Kidney epithelial cell (primary cell): Measurements from ENCODE around the gene PHLDB1. TPM values are rescaled to one million over a fixed set of nuclear protein-coding genes. Genes with fewer than 3 reads are reported as not detected.
"Not testable (repeated sequence)": the region's sequence is repeated elsewhere in the genome, so short reads cannot be mapped to it uniquely, and the experiment has no call there.

Experiments
- DNase-seq: peaks from one replicate; pipeline ENCODE4 v3.0.0-alpha.2; 2010; ENCODE audit warnings: low read depth
- H3K27me3 ChIP-seq: 2 replicates; pipeline ENCODE4 v1.6.0; 2011; ENCODE audit warnings: low read length; ENCODE audit not compliant: control insufficient read depth, insufficient read depth
- H3K36me3 ChIP-seq: 2 replicates; pipeline ENCODE4 v1.5.1; 2011; ENCODE audit warnings: low read length; ENCODE audit not compliant: control insufficient read depth, insufficient read depth
- H3K4me3 ChIP-seq: 2 replicates; pipeline ENCODE4 v1.5.1; 2011; ENCODE audit warnings: low read depth, mild to moderate bottlenecking, control low read depth, low read length
- CTCF ChIP-seq: IDR thresholded peaks from 2 replicates; pipeline ENCODE4 v1.5.1; 2011; ENCODE audit warnings: mild to moderate bottlenecking, moderate library complexity, low read length, control low read depth, inconsistent platforms; ENCODE audit not compliant: insufficient read depth, poor library complexity, severe bottlenecking
- total RNA-seq: library from RNA; depleted of rRNA; stranded (reverse); fragments of >200 nt; gene quantifications from 2 replicates; pipeline ENCODE4 v1.2.3, GENCODE V29; 2015

PHLDB1 gene
- total RNA-seq, 1 donor from 2014 or later: 107 TPM

GRCh38 chr11:118609380-118610224, 2.2 kb downstream of the PHLDB1 start:
- Histone ChIP-seq H3K27me3 (no peaks in the 10 kb centered on the region), H3K36me3 (peaks cover 7% of the 10 kb centered on the region), H3K4me3 (peak overlapping the region; percentile 64)
- DNase-seq: no peak
- TF ChIP-seq CTCF: no peak

- H3K4me3 ChIP-seq: peak overlapping the region; percentile 64
- H3K36me3 ChIP-seq: peaks cover 7% of the 10 kb centered on the region
- H3K27me3 ChIP-seq: no peaks in the 10 kb centered on the region
- no peak for TF ChIP-seq CTCF
- DNase-seq: no peak
These were observed 2.9 kb downstream of the PHLDB1 start for GRCh38 chr11:118610225-118610772.

- TF ChIP-seq CTCF: peak; percentile 87
- no peak for DNase-seq
- peak overlapping the region; percentile 64 for H3K4me3 ChIP-seq
- H3K36me3 ChIP-seq: peaks cover 7% of the 10 kb centered on the region
- H3K27me3 ChIP-seq: no peaks in the 10 kb centered on the region
These were observed 3.5 kb downstream of the PHLDB1 start for GRCh38 chr11:118610773-118611432.

DNA sequence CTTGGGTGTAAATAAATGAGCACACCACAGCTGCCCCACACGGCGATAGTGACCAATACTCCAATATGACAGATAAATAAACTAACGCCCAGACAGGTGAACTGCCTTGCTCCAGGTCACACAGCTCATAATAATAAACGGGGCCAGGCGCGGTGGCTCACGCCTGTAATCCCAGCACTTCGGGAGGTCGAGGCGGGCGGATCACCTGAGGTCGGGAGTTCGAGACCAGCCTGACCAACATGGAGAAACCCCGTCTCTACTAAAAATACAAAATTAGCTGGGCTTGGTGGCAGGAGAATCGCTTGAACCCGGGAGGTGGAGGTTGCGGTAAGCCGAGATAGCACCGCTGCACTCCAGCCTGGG, 4.0 kb downstream of the PHLDB1 start:
- not testable (repeated sequence) for H3K4me3 ChIP-seq

DNA sequence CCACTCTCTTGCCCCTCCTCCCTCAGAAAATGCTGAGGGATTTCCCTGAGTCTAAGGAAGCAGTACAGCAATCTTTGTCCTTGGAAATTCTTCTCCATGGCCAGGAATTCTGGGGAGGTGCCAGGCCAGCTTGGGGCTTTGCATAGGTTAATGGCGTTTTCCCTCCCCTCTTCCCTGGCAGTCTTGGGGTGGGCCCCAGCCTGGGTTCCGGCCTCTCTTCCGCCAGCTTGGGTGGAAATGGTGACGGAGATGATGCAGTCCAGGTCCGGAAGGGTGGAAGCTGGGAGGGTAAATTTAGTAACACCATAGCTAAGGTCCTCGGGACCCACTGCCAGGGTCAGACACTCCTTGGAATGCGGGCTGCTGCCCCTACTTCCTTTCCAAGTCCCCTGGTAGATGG, 5.0 kb downstream of the PHLDB1 start:
- peaks cover 10% of the 10 kb centered on the region for H3K36me3 ChIP-seq
- no peak overlapping the region for H3K4me3 ChIP-seq
- no peak for TF ChIP-seq CTCF
- DNase-seq: no peak
- H3K27me3 ChIP-seq: no peaks in the 10 kb centered on the region

More for the DNA sequence above, 4.0 kb downstream of the PHLDB1 start:
- not testable (repeated sequence) for H3K36me3 ChIP-seq, H3K27me3 ChIP-seq, DNase-seq

- Histone ChIP-seq H3K36me3 (peaks cover 10% of the 10 kb centered on the region), H3K4me3 (no peak overlapping the region), H3K27me3 (no peaks in the 10 kb centered on the region)
- DNase-seq: no peak
- no peak for TF ChIP-seq CTCF
These were observed 7.1 kb downstream of the PHLDB1 start for GRCh38 chr11:118614511-118614910.
